NCI-H2227 treated with DMSO at 0.1 percent for 48 hours (cell line): Measurements from ENCODE around the gene MGAT5.

ENCODE experiments used
- DNase-seq: peaks from one replicate; lab custom pipeline; 2025; lab: John Stamatoyannopoulos, UW

MGAT5 gene

DNA sequence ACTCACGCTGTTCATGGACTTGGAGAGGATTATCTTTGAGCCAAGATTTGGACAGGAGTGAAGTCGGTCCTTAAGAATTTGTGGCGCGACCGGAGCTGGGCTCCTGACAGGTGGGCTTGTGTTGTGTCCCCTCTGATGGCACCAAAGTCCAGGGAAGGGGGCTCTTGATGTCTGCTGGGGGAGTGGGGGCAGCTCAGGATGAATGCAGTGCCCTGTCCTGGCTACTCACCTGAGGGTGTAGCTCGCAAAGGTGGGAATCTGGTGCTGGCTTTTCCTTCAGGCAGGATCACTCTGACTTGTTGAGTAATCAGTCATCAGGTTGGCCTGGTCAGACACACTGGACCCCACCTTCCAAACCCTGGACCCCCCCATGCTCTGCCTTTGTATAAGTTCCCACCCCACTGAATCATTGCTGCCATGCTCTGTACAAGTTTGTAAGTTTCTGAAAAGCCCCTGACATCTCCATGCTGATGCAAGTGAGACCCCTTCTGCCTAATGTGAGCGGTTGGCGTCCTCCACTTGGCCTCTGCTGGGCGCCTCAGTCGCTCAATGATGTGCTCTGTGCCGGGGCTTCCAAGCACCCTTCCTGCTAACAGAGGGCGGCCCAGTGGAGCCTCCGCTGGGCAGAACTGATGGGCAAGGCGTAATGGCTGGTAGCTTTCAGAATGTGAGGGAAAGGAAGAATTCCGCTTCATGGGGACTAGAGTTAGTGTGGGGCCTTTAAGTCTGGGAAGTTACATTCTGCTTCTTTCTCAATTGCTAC is 196.1 kb downstream of the MGAT5 start:
- DNase-seq, result no peak

DNA sequence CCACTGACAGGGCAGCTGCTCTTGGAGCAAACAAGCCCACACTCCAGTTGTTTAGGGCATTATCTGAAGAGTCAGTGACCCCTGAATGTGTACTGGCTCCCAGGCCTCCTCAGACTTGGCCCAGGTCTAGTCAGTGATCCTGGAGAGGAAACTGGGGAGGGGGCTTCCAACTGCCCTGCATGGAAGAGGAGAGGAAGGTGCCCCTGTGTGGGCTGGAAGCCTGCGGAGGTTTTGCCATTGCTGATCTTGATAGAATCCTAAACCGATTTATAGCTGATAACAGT is 197.4 kb downstream of the MGAT5 start:
- DNase-seq, result no peak

DNA sequence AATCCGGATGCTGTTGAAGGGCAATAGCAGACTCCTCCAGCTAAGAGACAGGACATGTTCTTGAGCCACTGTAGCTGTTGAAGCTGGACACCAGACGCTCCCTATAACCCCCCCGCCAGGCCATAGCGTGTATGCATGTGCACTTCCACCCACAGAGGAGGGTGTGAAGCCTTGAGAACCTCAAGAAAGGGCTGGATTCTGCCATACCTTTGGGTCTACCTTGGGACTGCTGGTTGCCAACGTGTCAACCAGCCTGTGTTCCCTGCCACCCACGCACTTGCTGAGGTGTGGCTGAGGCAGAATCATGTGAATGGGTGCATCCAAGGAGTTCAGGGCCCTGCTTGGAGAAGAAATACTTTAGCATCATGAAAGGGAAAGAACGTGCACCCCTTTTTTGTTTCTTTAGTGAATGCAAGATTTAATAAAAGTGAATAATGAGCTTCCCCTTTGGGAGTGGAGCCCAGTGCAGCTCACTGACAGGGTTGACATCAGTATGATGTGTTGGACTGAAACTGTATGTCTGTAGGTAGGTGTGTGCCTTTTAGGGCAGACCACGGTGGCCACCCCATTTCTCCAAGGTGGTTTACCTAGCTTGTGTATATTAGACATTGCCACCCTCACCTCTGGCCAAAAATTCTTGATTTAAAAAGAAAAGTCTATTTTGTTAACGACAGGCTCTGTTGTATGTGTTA is 198.3 kb downstream of the MGAT5 start:
- DNase-seq, result no peak

DNA sequence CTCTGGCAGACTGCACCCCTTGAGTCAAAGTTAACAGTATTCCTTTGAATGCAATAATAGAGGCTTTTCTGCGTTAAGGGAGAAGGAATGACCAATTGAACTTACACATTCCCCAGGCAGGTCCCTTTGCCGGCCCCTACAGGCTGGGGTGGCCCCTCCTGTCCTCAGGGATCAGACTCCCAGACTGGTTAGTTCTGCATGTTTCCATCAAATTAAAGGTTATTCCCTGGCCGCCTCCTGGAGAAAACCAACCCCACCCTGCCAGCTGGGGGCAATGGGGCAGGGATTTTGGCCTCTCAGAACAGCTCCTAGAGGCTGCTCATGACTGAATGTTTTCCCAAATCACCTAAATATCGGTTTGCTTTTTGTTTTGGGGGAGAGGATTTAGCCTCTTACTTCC is 199.6 kb downstream of the MGAT5 start:
- DNase-seq, result no peak

DNA sequence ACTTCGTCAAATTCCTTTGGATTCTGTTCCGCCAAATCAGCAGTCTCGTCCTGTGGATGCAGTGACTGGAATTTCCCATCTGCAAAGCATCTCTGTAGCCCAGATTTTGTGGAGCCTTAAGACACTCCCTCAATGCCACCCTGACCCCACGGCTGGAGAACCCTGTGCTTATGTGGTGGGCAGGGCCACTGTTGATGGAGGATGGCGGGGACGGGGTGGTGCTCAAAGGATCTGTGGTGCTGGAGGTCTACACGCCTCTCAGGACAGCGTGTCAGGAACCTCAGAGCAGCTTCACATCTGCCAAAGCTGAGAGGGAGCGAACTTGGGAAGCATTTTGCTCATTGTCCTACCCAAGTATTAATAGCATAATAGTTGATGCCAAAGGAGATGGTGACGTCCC is 200.1 kb downstream of the MGAT5 start:
- DNase-seq, result no peak

DNA sequence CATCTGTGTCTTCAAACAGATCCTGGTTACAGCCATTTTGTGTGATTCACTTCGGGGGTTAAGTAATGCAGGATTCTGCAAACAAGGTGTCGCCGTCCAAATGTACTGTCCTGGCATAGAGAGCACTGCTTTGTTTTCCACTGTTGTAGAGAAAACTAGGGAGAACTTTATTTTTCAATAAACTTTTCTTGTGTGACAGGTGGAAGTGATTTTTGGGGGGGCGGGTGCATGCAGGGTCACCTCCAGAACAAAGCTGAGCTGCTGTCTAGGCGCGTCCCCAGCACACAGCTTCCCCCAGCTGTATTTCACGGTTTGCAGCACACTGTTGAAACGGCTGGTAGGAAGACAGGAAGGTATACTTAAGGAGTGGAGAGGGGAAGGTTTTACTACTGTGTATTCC is 200.6 kb downstream of the MGAT5 start:
- no peak for DNase-seq

DNA sequence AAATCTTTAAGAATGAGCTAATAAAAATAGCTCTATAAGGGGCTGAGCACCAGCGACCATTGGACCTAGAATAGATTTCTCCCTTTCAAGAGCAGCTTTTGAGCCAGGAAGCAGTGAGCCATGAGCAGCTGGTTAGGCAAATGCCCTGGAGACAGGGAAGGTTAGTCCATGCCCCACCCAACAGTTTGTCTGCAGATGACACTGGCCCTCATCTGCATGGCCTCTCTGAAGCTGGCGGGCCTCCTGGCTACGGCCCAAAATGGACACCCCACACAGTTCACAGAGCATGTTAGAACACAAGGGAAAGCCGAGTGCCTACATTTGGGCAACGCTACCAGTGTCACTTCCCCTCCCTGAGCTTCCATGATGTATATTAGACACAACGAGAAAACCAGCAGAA is 201.1 kb downstream of the MGAT5 start:
- DNase-seq, result no peak

DNA sequence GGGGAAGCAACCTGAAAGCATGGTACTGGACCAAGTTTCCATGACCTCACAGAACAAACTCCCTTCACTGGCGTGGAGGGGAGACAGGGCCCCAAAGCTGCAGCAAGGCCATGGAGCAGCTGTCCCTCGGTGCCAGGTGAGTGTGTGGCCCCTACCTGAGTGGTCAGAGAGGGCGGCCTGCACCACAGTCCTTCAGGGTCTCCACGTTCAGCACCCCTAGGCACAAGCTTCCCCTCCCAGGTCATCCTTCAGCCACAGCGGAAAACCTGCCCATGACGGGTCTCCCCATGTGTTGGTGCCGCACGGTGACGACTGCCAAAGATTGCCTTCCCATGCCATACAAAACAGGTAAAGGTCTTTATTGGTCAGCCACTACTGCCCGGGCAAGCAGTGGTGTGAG is 201.6 kb downstream of the MGAT5 start:
- DNase-seq, result no peak

DNA sequence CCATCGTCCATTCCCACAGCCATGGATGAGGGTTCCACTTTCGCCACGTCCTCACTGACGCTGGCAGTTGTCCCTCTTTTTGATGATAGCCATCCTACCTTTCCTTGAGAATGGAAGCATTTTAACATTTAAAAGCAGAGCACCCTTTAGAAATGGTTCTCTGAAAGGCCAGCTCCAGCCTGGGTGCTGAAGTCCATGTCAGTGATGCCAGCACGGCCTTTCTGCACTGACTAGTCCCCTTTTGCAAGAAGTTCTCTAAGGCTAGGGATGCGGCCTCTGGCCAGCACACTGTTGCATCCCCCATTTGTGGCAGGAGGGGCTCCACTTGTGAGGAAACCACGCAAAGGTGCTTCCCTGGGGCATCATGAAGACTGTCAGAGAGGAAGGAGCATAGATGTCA is 203.5 kb downstream of the MGAT5 start:
- no peak for DNase-seq

DNA sequence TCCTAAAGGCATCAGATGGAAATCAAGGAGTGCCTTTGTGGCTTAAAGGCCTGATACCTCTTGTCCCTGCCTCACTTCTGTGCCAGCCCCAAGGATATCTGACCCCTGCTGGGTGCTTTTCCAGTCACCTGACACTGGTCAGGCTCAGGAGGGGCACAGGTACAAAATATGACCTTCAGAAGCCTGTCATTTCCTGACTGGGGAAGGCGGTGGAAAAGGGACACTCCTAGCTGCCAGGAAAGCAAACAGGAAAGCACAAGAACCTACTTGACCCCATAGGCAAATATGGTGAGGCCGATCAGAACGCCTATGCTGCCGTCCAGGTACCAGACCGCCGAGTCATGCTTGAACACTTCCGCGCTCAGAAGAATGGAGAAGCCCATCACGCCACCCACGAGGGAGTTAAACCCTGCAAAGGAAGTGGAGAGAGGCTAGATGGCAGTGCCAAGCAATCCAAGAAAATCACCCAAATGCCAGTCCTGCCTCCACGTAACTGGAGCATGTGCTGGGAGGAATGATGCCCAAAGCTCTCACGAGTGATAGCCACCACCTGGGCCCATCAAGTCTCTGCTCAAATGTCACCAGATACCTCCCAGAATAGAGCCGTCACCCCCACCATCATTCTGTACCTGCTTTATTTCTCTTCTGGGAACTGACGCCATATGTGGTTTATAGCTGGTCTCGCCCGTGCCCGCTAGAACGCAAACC is 204.0 kb downstream of the MGAT5 start:
- no peak for DNase-seq

DNA sequence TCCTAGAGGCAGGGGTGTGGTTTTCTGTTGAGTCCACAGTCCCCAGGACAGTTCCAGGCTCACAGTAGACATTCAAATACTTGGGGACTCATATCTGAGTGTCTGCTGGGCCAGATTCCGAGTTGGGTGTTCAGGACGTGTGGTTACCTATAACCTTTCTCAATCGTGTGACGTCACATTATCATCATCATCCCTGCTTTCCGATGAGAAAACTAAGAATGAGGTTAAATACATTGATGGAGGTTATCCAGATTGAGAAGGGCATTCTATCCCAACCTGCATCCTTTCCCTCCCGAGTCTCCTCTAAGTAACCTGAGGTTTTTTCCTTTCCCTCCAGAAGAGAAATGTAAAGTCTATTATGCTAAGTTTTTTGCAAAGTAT is 204.6 kb downstream of the MGAT5 start:
- DNase-seq, result no peak

DNA sequence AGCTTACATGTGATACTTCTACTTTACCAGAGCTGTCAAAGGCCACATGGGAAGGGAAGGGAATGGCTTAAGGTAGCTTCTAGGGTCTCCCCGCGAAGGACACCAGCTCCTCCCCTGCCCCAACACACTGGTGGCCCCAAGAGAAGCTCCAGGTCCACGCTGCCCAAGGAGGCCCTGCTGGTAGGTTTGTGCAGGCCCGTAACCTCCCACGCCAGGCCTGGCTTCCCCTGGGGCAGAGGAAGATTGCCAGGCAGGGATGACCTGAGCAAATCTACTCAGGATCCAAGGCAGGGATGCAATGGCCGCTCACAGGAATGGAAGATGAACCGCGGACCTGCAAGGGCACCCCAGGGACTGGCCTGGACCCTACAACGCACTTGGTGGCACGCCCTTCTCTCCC is 205.1 kb downstream of the MGAT5 start:
- no peak for DNase-seq

DNA sequence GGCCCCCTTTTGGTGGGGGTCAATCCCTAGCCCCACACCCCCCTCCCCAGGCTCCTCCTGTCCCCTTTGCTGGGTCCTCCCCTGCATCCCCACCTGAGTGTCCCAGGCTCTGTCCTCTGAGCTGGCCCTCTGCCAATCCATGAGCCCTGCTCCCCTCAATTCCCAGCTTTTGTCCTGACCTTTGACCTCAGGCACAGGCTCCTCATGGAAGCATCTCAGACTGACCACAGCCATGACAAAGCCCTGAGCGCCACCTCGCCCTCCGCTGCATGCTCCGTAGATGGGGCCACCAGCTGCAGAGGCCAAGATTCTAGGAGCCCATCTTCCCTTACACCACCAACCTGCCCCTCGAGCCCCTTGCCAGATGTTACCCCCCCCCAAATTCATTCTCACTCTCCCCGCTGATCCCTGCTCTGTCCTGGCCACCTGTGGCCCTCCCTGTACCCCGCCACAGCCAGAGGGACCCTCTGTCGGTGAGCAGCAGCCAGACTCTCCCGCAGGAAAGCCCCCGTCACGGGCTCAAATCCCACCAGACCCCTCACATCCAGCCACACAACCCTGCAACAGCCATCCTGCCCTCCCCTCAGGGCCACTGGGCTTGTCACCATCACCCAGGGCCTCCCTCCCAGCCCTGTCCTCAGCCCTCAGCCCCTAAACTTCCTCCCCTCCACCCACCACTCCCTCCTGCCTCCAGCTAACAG is 206.0 kb downstream of the MGAT5 start:
- DNase-seq, result no peak

DNA sequence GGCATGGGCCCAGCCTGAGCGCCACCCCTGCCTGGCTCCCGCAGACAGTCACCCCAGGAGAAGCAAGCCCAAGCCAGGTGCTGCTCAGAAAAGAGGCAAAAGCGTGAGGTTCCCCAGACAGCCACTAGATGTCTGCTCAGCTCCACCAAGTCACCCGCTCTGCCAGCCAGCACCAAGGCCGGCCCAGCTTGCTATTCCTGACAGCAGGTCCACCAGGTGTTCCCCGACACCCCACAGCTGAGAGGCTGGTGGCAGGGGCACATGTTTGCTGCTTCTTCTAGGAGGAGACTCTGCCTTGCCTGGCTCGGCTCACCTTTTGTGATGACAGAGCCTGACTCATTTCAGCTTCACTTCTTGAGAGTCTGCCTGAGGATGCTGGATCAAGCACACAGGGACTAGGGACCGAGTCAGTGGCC is 206.7 kb downstream of the MGAT5 start:
- peak; percentile 68 for DNase-seq

DNA sequence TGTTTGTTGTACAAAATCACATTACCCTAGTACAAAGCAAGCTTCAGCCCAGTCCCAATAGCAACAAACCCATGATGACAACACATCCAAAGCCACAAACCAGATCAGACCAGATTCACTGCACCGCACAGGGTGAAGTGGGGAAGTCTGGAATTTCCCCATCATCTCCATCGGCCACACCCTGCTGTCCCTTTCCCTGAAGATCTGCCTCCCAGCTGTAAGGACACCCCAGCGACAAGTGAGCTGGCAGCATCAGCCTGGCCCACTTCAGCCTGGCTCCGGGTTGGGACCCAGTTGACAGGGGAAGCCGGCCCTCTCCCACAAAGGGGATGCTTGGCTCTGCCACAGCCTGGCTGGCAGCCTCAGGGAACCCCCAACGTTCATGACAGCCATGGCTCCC is 207.6 kb downstream of the MGAT5 start:
- DNase-seq, result no peak

DNA sequence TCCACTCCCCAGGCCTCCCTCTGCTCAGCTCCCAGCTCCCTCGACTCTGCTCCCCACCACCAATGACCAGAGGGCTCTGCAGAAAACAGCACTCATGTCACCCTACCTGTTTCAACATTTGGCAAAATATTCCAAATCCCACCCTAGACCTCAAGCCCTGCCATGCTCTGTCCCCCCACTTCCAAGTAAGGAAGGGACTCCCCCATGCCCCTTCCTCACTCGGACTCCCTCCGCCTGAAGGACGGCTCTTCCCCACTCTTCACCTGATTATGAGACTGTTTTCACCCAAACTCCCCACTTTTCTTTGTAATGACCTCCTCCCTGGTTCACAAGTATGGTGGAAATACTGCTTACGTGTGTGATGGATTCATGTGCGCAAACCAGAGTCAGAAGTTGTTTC is 208.4 kb downstream of the MGAT5 start:
- no peak for DNase-seq

DNA sequence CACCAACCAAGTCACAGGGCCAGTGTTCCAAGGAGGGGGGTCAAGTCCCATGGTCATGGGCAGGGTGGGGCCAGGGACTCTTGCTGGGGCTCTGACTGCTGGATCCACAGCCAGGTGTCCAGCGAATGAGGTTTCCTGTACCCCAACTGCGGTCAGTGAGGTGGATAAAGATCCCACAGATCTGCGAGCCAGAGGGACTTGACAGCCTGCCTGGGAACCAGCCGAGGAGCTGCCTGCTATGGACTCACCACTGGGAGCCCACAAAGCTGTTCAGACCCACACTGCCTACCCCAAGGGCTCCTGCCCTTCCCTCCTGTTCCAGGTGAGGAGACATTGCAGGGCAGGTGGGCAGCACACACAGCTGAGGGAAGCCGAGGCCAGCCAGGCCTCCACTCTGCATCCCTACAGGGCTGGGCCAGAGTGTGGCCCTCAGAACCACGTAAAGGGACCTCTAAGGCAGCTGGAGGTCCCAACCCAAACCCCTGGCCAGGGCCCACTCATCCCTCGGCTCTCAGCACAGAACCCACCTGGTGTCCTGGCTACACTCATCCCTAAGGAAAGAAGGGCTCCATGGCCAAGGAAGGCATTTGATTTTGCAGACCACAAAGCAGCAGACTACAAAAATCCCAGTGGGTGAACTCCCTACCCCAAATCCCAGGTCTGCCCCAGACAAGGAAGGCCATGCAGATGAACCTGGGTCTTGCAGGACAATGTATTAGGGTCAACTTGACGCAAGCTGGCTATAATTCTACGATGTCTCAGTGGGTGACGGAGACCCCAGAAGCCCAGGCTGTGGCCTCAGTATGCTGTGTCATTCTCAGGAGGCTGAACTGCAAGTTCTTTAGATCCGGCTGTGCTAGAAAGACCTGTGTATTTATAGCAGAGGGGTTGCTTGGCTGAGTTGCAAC is 209.2 kb downstream of the MGAT5 start:
- DNase-seq, result no peak

DNA sequence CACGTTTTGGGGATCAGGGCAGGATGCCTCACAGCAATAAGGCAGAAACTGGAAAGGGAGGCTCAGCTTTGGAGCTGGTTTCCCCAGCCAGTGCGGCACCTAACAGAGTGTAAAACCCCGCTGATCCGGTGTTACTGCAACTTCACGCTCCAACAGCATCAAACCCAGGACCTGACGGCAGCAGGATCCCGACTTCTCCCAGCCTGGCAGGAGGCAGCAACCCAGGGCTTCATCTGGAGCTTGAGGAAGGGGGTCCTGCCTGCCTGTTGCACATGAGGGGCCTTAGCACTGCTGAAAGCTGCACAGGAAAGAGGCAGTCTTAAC is 209.8 kb downstream of the MGAT5 start:
- DNase-seq, result no peak

DNA sequence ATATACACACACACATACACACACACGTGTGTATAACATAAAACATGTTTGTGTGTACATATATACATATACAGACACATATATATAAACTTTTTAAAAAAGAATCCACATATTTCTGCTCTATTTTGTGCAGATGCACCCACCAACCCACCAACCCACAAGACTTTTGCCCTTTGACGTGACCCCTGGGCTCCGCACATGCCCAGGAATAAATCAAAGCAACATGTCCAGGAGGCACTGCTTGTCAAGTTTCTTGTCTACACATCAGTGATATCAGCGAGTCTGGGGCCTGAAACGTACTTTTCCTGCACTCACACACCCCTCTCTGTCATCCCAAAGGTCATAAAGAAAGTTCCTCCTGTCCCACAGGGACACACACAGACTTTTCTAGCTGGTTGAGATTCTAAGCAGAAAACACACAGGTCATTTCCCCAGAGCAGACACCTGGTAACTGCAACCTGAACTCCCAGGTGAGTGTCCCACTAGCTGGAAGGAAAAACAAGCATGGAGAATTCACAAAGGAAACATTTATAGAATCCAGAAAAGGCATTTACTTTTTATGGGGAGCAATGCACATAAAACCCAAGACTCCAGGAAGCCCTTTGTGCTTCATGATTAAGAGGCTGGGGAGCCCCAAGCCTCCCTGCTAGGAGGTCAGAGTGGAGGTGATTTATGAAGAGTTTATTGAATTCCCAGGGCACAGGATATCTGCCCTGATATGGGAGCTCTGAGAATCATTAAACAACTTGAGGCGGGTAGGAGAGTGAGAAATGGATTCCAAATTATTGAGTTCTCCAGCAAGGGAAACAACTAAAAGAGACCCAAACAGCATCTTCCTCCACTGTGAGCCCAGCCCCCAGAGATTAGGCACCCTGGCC is 211.6 kb downstream of the MGAT5 start:
- DNase-seq, result no peak

DNA sequence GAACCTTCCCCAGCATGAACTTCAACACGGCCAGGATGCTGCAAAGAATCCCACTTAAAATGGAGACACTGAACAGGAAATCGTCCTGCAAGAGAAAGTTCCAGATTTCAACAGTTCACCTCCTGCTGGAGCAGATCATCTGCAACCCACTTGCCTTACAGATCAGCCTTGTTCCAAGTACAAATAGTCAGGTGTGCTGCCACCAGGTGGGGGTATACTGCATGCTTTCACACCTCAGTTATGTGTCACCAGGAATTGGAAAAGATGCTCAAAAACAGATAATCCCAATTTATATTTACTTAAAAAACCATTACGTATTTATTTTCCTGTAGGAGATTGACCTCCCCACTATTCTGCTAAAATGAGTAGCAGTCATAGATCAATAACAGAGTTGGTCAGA is 212.3 kb downstream of the MGAT5 start:
- peak; percentile 43 for DNase-seq

DNA sequence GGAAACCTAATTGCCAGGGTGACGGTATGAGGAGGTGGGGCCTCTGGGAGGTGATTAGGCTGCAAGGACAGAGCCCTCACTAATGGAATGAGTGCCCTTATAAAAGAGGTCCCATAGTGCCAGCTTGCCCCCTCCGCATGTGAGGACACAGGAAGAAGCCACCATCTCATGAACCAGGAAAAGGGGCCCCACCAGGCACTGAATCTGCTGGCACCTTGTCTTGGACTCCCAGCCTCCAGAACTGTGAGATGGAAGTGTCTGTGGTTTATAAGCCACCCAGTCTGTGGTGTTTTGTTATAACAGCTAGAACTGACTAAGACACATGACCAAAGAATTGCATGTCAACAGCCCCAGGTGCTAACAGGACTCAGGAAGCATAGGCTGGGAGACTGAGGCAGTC is 214.3 kb downstream of the MGAT5 start:
- DNase-seq, result no peak
